ENCODE measurements around the gene MCL1.

- TF ChIP-seq POLR2A (IDR thresholded peaks at IDR 0.05; ENCODE audit: extremely low read depth, insufficient read length) (no peak), CTCF (IDR thresholded peaks at IDR 0.05; ENCODE audit: low read depth, low read length) (no peak), MYC (IDR thresholded peaks at IDR 0.05; ENCODE audit: low read depth, low read length) (no peak)
- TF ChIP-seq, protein P1, sequence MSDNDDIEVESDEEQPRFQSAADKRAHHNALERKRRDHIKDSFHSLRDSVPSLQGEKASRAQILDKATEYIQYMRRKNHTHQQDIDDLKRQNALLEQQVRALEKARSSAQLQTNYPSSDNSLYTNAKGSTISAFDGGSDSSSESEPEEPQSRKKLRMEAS (IDR thresholded peaks at IDR 0.05; ENCODE audit: low read depth, low read length), result no peak
Observed at GRCh38 chr1:150562446-150563339, 16.7 kb downstream of the MCL1 start.
